ENCODE measurements around the gene PBX4.
A peak's percentile ranks its signal among the peaks of the same experiment; 100 is the strongest.

PBX4 gene

GRCh38 chr19:19644054-19644388 is 25.5 kb upstream of the PBX4 start:
- Histone ChIP-seq H3K9me3 (ENCODE audit: control insufficient read depth, low read length) (no peaks in the 10 kb centered on the region), H3K27me3 (ENCODE audit: control insufficient read depth, insufficient read depth, low read length) (no peaks in the 10 kb centered on the region), H3K9ac (ENCODE audit: low read length) (peak overlapping the region; percentile 91), H3K36me3 (ENCODE audit: control insufficient read depth, insufficient read depth, low read length) (peaks cover 16% of the 10 kb centered on the region), H3K4me3 (ENCODE audit: low read length) (peak overlapping the region; percentile 66), H3K4me1 (ENCODE audit: control insufficient read depth, insufficient read depth, low read length) (peaks cover 10% of the 10 kb centered on the region)

- Histone ChIP-seq H3K4me3 (ENCODE audit: low read length) (peak within 1 kb of the TSS; percentile 66), H3K4me1 (ENCODE audit: control insufficient read depth, insufficient read depth, low read length) (peaks cover 10% of the 10 kb centered on the region), H3K9me3 (ENCODE audit: control insufficient read depth, low read length) (no peaks in the 10 kb centered on the region), H3K27me3 (ENCODE audit: control insufficient read depth, insufficient read depth, low read length) (no peaks in the 10 kb centered on the region), H3K9ac (ENCODE audit: low read length) (peak within 1 kb of the TSS; percentile 91), H3K36me3 (ENCODE audit: control insufficient read depth, insufficient read depth, low read length) (peaks cover 16% of the 10 kb centered on the region)
These were observed 24.9 kb upstream of the PBX4 start, which contains the start of gene GMIP for GRCh38 chr19:19643158-19644053. Gene GMIP (minus strand): TSS chr19:19643657. CDS start chr19:19643529, 128 bp downstream.

- peak overlapping the region; percentile 66 for H3K4me3 ChIP-seq (ENCODE audit: low read length)
- no peaks in the 10 kb centered on the region for H3K9me3 ChIP-seq (ENCODE audit: control insufficient read depth, low read length)
- peak overlapping the region; percentile 91 for H3K9ac ChIP-seq (ENCODE audit: low read length)
- peaks cover 16% of the 10 kb centered on the region for H3K36me3 ChIP-seq (ENCODE audit: control insufficient read depth, insufficient read depth, low read length)
- H3K27me3 ChIP-seq (ENCODE audit: control insufficient read depth, insufficient read depth, low read length) = no peaks in the 10 kb centered on the region
- peaks cover 10% of the 10 kb centered on the region for H3K4me1 ChIP-seq (ENCODE audit: control insufficient read depth, insufficient read depth, low read length)
These were observed 24.1 kb upstream of the PBX4 start for GRCh38 chr19:19642506-19643157.

GRCh38 chr19:19637523-19638251 is 19.2 kb upstream of the PBX4 start:
- H3K27me3 ChIP-seq (ENCODE audit: control insufficient read depth, insufficient read depth, low read length) = no peaks in the 10 kb centered on the region
- no peaks in the 10 kb centered on the region for H3K36me3 ChIP-seq (ENCODE audit: control insufficient read depth, insufficient read depth, low read length)
- H3K9me3 ChIP-seq (ENCODE audit: control insufficient read depth, low read length) = no peaks in the 10 kb centered on the region
- peaks cover 8% of the 10 kb centered on the region for H3K4me1 ChIP-seq (ENCODE audit: control insufficient read depth, insufficient read depth, low read length)
- H3K9ac ChIP-seq (ENCODE audit: low read length) = no peak overlapping the region
- H3K4me3 ChIP-seq (ENCODE audit: low read length) = no peak overlapping the region

GRCh38 chr19:19637186-19637522 is 18.7 kb upstream of the PBX4 start:
- Histone ChIP-seq H3K27me3 (ENCODE audit: control insufficient read depth, insufficient read depth, low read length) (no peaks in the 10 kb centered on the region), H3K4me3 (ENCODE audit: low read length) (no peak overlapping the region), H3K4me1 (ENCODE audit: control insufficient read depth, insufficient read depth, low read length) (peaks cover 3% of the 10 kb centered on the region), H3K9me3 (ENCODE audit: control insufficient read depth, low read length) (no peaks in the 10 kb centered on the region), H3K36me3 (ENCODE audit: control insufficient read depth, insufficient read depth, low read length) (no peaks in the 10 kb centered on the region), H3K9ac (ENCODE audit: low read length) (no peak overlapping the region)

GRCh38 chr19:19636573-19637185 is 18.2 kb upstream of the PBX4 start:
- no peak overlapping the region for H3K9ac ChIP-seq (ENCODE audit: low read length)
- H3K9me3 ChIP-seq (ENCODE audit: control insufficient read depth, low read length) = no peaks in the 10 kb centered on the region
- no peaks in the 10 kb centered on the region for H3K27me3 ChIP-seq (ENCODE audit: control insufficient read depth, insufficient read depth, low read length)
- no peaks in the 10 kb centered on the region for H3K36me3 ChIP-seq (ENCODE audit: control insufficient read depth, insufficient read depth, low read length)
- no peak overlapping the region for H3K4me3 ChIP-seq (ENCODE audit: low read length)
- H3K4me1 ChIP-seq (ENCODE audit: control insufficient read depth, insufficient read depth, low read length) = no peaks in the 10 kb centered on the region

- no peaks in the 10 kb centered on the region for H3K4me1 ChIP-seq (ENCODE audit: control insufficient read depth, insufficient read depth, low read length)
- no peak overlapping the region for H3K4me3 ChIP-seq (ENCODE audit: low read length)
- H3K36me3 ChIP-seq (ENCODE audit: control insufficient read depth, insufficient read depth, low read length) = no peaks in the 10 kb centered on the region
- no peaks in the 10 kb centered on the region for H3K9me3 ChIP-seq (ENCODE audit: control insufficient read depth, low read length)
- no peaks in the 10 kb centered on the region for H3K27me3 ChIP-seq (ENCODE audit: control insufficient read depth, insufficient read depth, low read length)
- H3K9ac ChIP-seq (ENCODE audit: low read length) = no peak overlapping the region
These were observed 16.8 kb upstream of the PBX4 start for GRCh38 chr19:19635313-19635702.

- no peak overlapping the region for H3K4me3 ChIP-seq (ENCODE audit: low read length)
- no peaks in the 10 kb centered on the region for H3K4me1 ChIP-seq (ENCODE audit: control insufficient read depth, insufficient read depth, low read length)
- no peaks in the 10 kb centered on the region for H3K36me3 ChIP-seq (ENCODE audit: control insufficient read depth, insufficient read depth, low read length)
- no peak overlapping the region for H3K9ac ChIP-seq (ENCODE audit: low read length)
- H3K27me3 ChIP-seq (ENCODE audit: control insufficient read depth, insufficient read depth, low read length) = no peaks in the 10 kb centered on the region
- H3K9me3 ChIP-seq (ENCODE audit: control insufficient read depth, low read length) = no peaks in the 10 kb centered on the region
These were observed 16.2 kb upstream of the PBX4 start for GRCh38 chr19:19634516-19635312.

- H3K4me1 ChIP-seq (ENCODE audit: control insufficient read depth, insufficient read depth, low read length) = no peaks in the 10 kb centered on the region
- H3K36me3 ChIP-seq (ENCODE audit: control insufficient read depth, insufficient read depth, low read length) = no peaks in the 10 kb centered on the region
- H3K4me3 ChIP-seq (ENCODE audit: low read length) = no peak overlapping the region
- H3K27me3 ChIP-seq (ENCODE audit: control insufficient read depth, insufficient read depth, low read length) = no peaks in the 10 kb centered on the region
- no peaks in the 10 kb centered on the region for H3K9me3 ChIP-seq (ENCODE audit: control insufficient read depth, low read length)
- H3K9ac ChIP-seq (ENCODE audit: low read length) = no peak overlapping the region
These were observed 15.4 kb upstream of the PBX4 start for GRCh38 chr19:19633711-19634515.

GRCh38 chr19:19632661-19633060 is 14.2 kb upstream of the PBX4 start:
- Histone ChIP-seq H3K4me1 (ENCODE audit: control insufficient read depth, insufficient read depth, low read length) (peaks cover under 1% of the 10 kb centered on the region), H3K9ac (ENCODE audit: low read length) (no peak overlapping the region), H3K27me3 (ENCODE audit: control insufficient read depth, insufficient read depth, low read length) (no peaks in the 10 kb centered on the region), H3K4me3 (ENCODE audit: low read length) (no peak overlapping the region), H3K9me3 (ENCODE audit: control insufficient read depth, low read length) (no peaks in the 10 kb centered on the region), H3K36me3 (ENCODE audit: control insufficient read depth, insufficient read depth, low read length) (no peaks in the 10 kb centered on the region)

GRCh38 chr19:19631346-19631745 is 12.9 kb upstream of the PBX4 start:
- Histone ChIP-seq H3K4me1 (ENCODE audit: control insufficient read depth, insufficient read depth, low read length) (peaks cover 13% of the 10 kb centered on the region), H3K9ac (ENCODE audit: low read length) (no peak overlapping the region), H3K4me3 (ENCODE audit: low read length) (no peak overlapping the region), H3K36me3 (ENCODE audit: control insufficient read depth, insufficient read depth, low read length) (no peaks in the 10 kb centered on the region), H3K9me3 (ENCODE audit: control insufficient read depth, low read length) (no peaks in the 10 kb centered on the region), H3K27me3 (ENCODE audit: control insufficient read depth, insufficient read depth, low read length) (no peaks in the 10 kb centered on the region)
